Cardiac fibroblast (primary cell): Measurements from ENCODE around the gene METTL23.
A peak's percentile ranks its signal among the peaks of the same experiment; 100 is the strongest.

Experiments
- DNase-seq, 2 donors: peaks; one replicate each; pipeline versions ENCODE4 v3.0.0 to v3.0.0-alpha.2; 2010; ENCODE audit warnings: low read depth in 2 of 2
- H3K4me3 ChIP-seq, 2 donors: replicated peaks in 1 of 2; 1 replicate in 1 of 2; 2 replicates in 1 of 2; pipeline ENCODE4 v1.5.1; 2011; ENCODE audit warnings: low read depth in 2 of 2, low read length in 2 of 2, mild to moderate bottlenecking in 2 of 2, moderate library complexity in 1 of 2
- CTCF ChIP-seq: IDR thresholded peaks from one replicate; pipeline ENCODE4 v1.5.1; 2011; ENCODE audit warnings: low read depth, mild to moderate bottlenecking, low read length, inconsistent platforms

The METTL23 gene

GRCh38 chr17:76687298-76688164 is 39.1 kb upstream of the METTL23 start:
- H3K4me3 ChIP-seq, result no peak overlapping the region
- TF ChIP-seq CTCF, result no peak
- DNase-seq, result no peak

GRCh38 chr17:76688165-76688622 is 38.4 kb upstream of the METTL23 start:
- DNase-seq, result no peak
- no peak overlapping the region for H3K4me3 ChIP-seq
- no peak for TF ChIP-seq CTCF

GRCh38 chr17:76689859-76690258 is 36.8 kb upstream of the METTL23 start:
- TF ChIP-seq CTCF, result no peak
- H3K4me3 ChIP-seq, result no peak overlapping the region
- peak; percentile 57 to 77 for DNase-seq

- DNase-seq, result peak in 1 of 2 donors; percentile 32
- TF ChIP-seq CTCF, result no peak
- H3K4me3 ChIP-seq, result no peak overlapping the region
Observed at GRCh38 chr17:76690596-76691280, 35.9 kb upstream of the METTL23 start.

GRCh38 chr17:76691379-76692191 is 35.1 kb upstream of the METTL23 start:
- DNase-seq, result no peak
- no peak overlapping the region for H3K4me3 ChIP-seq
- no peak for TF ChIP-seq CTCF

- no peak for DNase-seq
- TF ChIP-seq CTCF, result no peak
- H3K4me3 ChIP-seq, result no peak overlapping the region
Observed at GRCh38 chr17:76695059-76695831, 31.4 kb upstream of the METTL23 start.
